ENCODE data around the gene SLC8A1. TPM values are rescaled to one million over a fixed set of nuclear protein-coding genes. Genes with fewer than 3 reads are reported as not detected.
A peak's percentile ranks its signal among the peaks of the same experiment; 100 is the strongest.

SLC8A1 gene
- total RNA-seq = 1.8 and 2.9 TPM in 2 replicates

DNA sequence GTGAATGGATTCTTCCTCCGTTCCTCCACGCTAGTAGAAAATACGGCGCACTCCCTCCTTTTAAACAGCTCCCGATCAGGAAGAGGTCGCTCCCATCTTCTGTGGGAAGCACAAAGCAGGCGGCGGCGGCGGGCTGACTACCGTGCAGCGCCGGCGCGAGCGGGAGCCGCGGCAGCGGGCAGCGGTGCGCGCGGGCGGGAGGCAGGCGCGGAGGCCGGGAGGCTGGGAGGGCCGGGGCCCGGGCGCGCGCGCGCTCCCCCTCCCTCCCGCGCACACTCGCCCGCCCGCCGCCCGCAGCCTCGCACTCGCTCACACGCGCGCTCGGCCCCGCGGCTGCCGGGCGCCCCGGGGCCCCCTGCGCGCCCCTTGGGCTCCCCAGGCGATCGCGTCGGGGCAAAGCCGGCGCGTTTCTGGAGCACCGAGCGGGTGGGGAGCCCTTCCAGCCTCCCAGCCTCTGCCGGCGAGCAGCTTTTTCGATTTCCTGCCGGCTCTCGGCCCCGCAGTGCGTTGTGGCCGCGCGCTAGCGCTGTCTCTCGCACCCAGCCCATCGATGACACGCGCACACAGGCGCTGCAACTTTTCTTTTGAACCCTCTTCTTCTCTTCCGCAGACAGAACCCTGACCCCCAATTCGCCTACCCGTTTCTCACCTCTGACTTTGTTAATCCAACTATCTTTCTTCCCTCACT, at the start of gene SLC8A1:
TSS of gene SLC8A1 (minus strand) at position 173 of the 688 bp plus-strand sequence.
- H3K27me3 Mint-ChIP-seq (ENCODE audit: insufficient read depth) = peaks cover 29% of the 10 kb centered on the region
- H3K36me3 Mint-ChIP-seq (ENCODE audit: low read depth) = no peaks in the 10 kb centered on the region
- peak within 1 kb of the TSS; percentile 86 for H3K4me3 Mint-ChIP-seq
- DNase-seq (ENCODE audit: low spot score) = peak; percentile 3
- no peaks in the 10 kb centered on the region for H3K9me3 Mint-ChIP-seq
- intact Hi-C loops (cut with micrococcal nuclease) = loop anchor here (2.0 kb wide), 2 partner anchors 103 to 539 kb away; no protein-coding TSS in a partner anchor
- peaks cover 29% of the 10 kb centered on the region for H3K4me1 Mint-ChIP-seq (ENCODE audit: low read depth)
- H3K27ac Mint-ChIP-seq = peak within 1 kb of the TSS; percentile 62

DNA sequence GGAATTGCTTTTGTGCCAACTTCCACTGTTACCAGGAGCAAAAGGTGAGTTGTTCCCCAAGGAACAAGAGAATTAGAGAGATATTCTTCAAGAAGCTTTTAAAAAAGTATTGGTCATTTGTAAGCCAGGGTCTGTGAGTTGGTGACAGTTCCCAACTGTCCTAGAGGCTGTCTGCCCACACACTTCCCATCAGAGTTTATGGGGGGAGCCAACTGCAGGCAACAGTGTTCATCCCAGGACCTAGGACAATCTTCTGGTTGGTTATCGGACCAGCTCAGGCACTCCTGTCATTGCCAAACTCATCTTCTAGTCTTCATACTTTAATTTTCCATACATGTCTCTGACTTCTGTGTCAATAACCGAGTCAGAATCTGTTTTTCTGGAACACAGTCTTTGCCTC, 47.5 kb upstream of the SLC8A1 start:
- H3K4me3 Mint-ChIP-seq = no peak overlapping the region
- H3K4me1 Mint-ChIP-seq (ENCODE audit: low read depth) = no peaks in the 10 kb centered on the region
- intact Hi-C loops (cut with micrococcal nuclease) = no loop called here

DNA sequence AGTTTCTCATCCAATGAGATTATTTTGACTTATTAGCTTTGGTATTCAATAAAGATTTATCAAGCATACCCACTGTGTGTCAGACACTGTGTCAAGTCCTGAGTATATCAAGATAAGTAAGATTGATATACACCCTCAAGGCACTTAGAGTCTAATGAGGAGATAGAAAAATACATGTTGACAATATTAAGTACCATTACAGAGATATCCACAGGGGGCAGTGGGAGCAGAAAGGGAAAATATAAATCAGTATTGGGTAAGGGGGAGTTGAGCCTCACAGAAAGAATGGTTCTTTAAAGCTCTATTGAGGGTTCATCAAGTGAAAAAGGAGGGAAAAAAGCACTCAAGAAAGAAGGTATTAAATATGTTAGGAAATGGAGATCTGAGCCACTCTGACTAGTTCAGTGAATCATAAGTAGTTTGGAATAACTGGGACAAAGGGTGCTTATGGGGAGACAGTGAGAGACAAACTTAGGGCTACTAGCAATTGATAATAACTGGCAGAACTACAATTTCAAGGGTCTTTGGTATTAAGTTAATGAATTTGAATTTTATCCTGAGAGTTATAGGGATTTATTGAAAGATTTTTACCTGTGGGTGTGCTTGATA, 45.5 kb upstream of the SLC8A1 start:
- no peak for DNase-seq (ENCODE audit: low spot score)
- intact Hi-C loops (cut with micrococcal nuclease) = no loop called here
- Mint-ChIP-seq H3K36me3 (ENCODE audit: low read depth) (no peaks in the 10 kb centered on the region), H3K9me3 (no peaks in the 10 kb centered on the region), H3K27ac (no peak overlapping the region), H3K4me3 (no peak overlapping the region), H3K4me1 (ENCODE audit: low read depth) (no peaks in the 10 kb centered on the region), H3K27me3 (ENCODE audit: insufficient read depth) (no peaks in the 10 kb centered on the region)

More for the DNA sequence above, 47.5 kb upstream of the SLC8A1 start:
- Mint-ChIP-seq H3K27me3 (ENCODE audit: insufficient read depth) (no peaks in the 10 kb centered on the region), H3K36me3 (ENCODE audit: low read depth) (no peaks in the 10 kb centered on the region), H3K9me3 (no peaks in the 10 kb centered on the region), H3K27ac (no peak overlapping the region)
- DNase-seq (ENCODE audit: low spot score) = no peak

DNA sequence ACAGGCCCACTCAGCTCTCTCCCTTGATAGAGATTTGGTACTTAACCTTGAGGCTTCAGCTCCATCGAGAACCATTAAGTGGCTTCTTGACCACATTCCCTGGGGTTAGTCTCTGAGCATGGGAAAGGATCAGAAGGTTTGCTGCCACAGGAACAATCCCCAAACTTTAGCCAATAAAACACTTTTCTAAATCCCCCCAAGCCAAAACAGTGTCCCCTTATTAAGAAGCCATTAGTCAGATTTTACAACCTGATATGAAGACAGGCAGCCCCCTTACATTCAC, 37.7 kb upstream of the SLC8A1 start:
- Mint-ChIP-seq H3K4me1 (ENCODE audit: low read depth) (peaks cover 10% of the 10 kb centered on the region), H3K27ac (no peak overlapping the region), H3K36me3 (ENCODE audit: low read depth) (no peaks in the 10 kb centered on the region), H3K4me3 (no peak overlapping the region), H3K27me3 (ENCODE audit: insufficient read depth) (no peaks in the 10 kb centered on the region), H3K9me3 (no peaks in the 10 kb centered on the region)
- no peak for DNase-seq (ENCODE audit: low spot score)
- intact Hi-C loops (cut with micrococcal nuclease) = no loop called here

DNA sequence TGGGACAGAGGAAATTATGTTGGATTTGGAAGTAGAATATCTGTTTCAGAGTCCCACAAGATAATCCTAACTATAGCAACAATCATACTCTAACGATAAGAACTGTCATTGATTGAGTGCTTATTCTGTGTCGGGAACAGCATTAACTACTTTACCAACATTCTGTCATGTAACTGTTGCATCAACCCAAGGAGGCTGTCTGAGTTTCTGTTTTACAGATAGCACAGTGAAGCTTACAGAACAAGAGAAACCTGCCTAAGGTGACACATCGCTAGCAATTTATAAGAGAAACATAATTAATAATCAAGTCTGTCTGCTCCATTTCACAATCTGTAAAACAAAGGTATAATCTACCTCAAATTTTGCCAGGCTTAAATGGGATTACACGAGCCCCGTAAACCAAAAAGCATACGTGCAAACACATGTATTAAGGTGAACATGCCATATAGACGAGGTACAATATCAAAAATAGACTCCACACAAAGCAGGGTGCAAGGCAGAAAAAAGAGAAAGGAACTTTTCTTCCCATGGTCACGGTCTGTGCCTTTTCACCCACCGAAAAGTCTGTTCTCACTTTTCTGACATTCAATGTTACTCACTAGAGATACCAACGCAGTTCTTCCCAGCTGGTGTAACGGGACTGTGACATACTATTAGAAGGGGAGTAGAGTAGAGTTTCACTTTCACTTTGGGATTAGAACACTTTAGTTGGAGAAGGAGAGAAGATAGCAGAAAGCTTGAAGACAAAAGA, 37.2 kb upstream of the SLC8A1 start:
- intact Hi-C loops (cut with micrococcal nuclease) = no loop called here
- Mint-ChIP-seq H3K36me3 (ENCODE audit: low read depth) (no peaks in the 10 kb centered on the region), H3K4me3 (peak overlapping the region; percentile 51), H3K9me3 (no peaks in the 10 kb centered on the region), H3K27me3 (ENCODE audit: insufficient read depth) (no peaks in the 10 kb centered on the region), H3K27ac (no peak overlapping the region), H3K4me1 (ENCODE audit: low read depth) (peaks cover 10% of the 10 kb centered on the region)
- DNase-seq (ENCODE audit: low spot score) = no peak

DNA sequence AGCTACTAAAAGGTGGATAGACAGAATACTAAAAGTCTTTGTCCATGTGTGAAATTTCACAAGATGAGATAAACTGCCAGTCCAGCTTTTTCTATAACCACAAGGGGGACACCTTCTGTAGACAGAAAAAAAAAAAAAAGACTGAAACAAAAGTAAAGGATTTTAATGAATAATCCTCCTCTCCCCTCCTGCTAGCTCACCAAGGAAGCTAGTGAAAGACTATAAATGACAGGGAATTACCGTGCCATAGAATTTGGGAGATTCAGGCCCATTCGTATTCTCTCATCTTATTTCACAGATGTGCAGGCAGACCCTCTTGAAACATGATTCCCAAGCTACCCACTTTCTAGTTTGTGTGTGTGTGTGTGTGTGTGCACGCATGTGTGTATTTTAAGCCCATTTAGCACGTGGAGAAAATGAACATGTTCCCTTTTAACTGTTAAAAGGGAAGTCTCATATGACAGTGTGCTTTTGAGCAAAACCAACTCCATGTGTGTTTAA, 36.3 kb upstream of the SLC8A1 start:
- H3K27me3 Mint-ChIP-seq (ENCODE audit: insufficient read depth) = no peaks in the 10 kb centered on the region
- peaks cover 10% of the 10 kb centered on the region for H3K4me1 Mint-ChIP-seq (ENCODE audit: low read depth)
- H3K27ac Mint-ChIP-seq = no peak overlapping the region
- intact Hi-C loops (cut with micrococcal nuclease) = no loop called here
- DNase-seq (ENCODE audit: low spot score) = no peak
- H3K9me3 Mint-ChIP-seq = no peaks in the 10 kb centered on the region
- H3K36me3 Mint-ChIP-seq (ENCODE audit: low read depth) = no peaks in the 10 kb centered on the region
- no peak overlapping the region for H3K4me3 Mint-ChIP-seq

DNA sequence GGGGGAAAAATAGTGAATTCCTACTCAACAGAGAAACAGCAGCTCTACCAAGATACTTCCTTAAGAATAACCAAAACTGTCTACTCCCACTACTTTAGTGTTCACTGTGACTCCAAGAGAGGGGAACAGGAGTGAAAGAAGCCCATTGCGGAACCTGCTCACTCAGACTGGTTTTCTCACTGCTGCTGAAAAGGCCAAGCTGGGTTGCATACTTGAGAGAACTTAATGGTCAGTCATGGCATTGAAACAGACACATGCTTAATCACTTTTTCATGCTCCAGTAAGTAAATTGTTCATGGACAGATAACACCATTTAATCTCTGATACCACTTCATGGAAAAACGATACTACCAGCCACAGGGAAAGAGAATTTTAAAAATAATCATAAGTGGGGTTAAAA, 35.7 kb upstream of the SLC8A1 start:
- Mint-ChIP-seq H3K4me3 (no peak overlapping the region), H3K36me3 (ENCODE audit: low read depth) (no peaks in the 10 kb centered on the region), H3K27ac (no peak overlapping the region), H3K27me3 (ENCODE audit: insufficient read depth) (no peaks in the 10 kb centered on the region), H3K9me3 (no peaks in the 10 kb centered on the region), H3K4me1 (ENCODE audit: low read depth) (peaks cover 10% of the 10 kb centered on the region)
- no peak for DNase-seq (ENCODE audit: low spot score)
- intact Hi-C loops (cut with micrococcal nuclease) = no loop called here

DNA sequence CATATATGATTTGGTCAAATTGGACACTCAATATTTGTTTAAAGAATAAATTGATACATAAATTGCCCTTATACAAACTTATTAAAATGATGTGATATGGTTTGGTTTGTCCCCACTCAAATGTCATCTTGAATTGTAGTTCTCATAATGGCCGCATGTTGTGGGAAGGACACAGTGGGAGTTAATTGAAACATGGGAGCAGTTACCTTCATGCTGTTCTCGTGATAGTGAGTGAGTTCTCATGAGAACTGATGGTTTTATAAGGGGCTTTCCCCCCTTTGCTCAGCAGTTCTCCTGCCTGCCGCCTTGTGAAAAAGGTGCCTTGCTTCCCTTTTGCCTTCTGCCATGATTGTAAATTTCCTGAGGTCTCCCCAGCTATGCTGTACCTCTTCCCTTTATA, 34.0 kb upstream of the SLC8A1 start:
- no peak overlapping the region for H3K27ac Mint-ChIP-seq
- intact Hi-C loops (cut with micrococcal nuclease) = no loop called here
- peaks cover 10% of the 10 kb centered on the region for H3K4me1 Mint-ChIP-seq (ENCODE audit: low read depth)
- no peaks in the 10 kb centered on the region for H3K36me3 Mint-ChIP-seq (ENCODE audit: low read depth)
- DNase-seq (ENCODE audit: low spot score) = no peak
- no peaks in the 10 kb centered on the region for H3K27me3 Mint-ChIP-seq (ENCODE audit: insufficient read depth)
- H3K4me3 Mint-ChIP-seq = no peak overlapping the region
- no peaks in the 10 kb centered on the region for H3K9me3 Mint-ChIP-seq

DNA sequence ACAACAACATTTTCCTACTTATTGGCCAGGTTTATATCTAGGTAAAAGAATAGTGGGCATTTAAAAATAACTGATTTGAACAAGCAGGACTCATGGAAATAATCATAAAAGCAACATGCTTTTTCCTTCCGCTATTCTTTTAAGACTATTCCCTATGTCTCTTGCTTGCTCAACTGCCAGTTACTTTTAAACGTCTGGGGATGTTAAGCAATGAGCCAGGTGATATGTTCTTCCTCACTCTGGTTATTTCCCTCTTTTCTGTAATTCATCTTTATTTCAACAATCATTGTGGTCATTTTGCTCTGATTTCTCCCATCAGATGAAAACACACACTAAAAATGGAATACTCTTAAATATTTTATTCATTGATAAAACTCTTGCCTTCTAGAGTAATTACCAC, 33.4 kb upstream of the SLC8A1 start:
- intact Hi-C loops (cut with micrococcal nuclease) = no loop called here
- no peaks in the 10 kb centered on the region for H3K36me3 Mint-ChIP-seq (ENCODE audit: low read depth)
- no peak overlapping the region for H3K27ac Mint-ChIP-seq
- no peak for DNase-seq (ENCODE audit: low spot score)
- H3K4me1 Mint-ChIP-seq (ENCODE audit: low read depth) = peaks cover 10% of the 10 kb centered on the region
- no peaks in the 10 kb centered on the region for H3K9me3 Mint-ChIP-seq
- no peak overlapping the region for H3K4me3 Mint-ChIP-seq
- H3K27me3 Mint-ChIP-seq (ENCODE audit: insufficient read depth) = no peaks in the 10 kb centered on the region

DNA sequence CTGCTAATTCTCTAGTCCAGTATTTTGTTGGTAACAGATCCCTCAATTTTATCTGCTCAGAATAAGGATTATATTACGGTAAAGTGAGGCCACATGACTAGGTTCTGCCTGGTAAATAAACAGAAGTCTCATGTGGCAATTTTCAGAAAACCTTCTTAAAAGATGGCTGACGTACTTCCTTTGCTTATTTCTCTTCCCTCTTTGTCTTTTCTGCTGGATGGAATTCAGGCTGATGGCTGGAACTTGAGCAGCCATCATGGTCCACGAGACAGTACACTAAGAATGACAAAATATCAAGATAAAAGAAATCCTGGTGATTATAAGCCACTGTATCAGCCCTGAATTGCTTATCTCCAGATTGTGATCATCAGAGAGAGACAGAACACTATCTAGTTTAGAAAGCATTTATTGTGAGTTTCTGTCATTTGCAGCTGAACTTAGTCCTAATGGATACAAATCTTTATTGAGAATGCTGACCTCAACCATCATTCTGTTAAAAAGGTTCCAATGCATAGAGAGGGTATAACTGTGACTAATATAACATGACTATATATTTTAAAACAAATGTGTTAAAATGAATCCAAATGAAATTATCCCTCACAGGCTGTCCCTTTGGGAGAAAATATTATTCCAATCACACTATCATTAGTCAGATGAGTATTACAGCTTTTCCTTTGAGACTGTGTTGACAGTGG, 31.8 kb upstream of the SLC8A1 start:
- H3K9me3 Mint-ChIP-seq = no peaks in the 10 kb centered on the region
- DNase-seq (ENCODE audit: low spot score) = no peak
- no peaks in the 10 kb centered on the region for H3K27me3 Mint-ChIP-seq (ENCODE audit: insufficient read depth)
- intact Hi-C loops (cut with micrococcal nuclease) = no loop called here
- H3K4me1 Mint-ChIP-seq (ENCODE audit: low read depth) = no peaks in the 10 kb centered on the region
- no peak overlapping the region for H3K27ac Mint-ChIP-seq
- H3K36me3 Mint-ChIP-seq (ENCODE audit: low read depth) = no peaks in the 10 kb centered on the region
- H3K4me3 Mint-ChIP-seq = no peak overlapping the region

DNA sequence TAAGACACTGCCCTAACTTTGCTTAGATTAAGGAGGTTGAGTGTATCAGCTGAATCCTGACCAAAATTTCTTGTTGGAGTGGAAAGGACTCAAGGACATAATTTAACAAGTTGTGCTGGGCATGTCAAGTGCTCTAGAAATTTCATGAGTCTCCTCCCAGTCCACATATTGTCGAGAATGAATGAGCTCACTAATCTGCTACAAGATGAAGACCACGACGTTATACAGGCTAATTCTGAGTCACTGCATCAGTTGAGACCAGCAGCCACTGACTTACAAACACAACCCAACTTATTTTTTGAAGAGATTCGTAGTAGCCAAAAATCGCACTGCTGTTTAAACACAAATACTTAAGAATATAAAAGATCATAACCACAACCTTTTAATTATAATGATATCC, 28.7 kb upstream of the SLC8A1 start:
- no peaks in the 10 kb centered on the region for H3K36me3 Mint-ChIP-seq (ENCODE audit: low read depth)
- DNase-seq (ENCODE audit: low spot score) = no peak
- no peaks in the 10 kb centered on the region for H3K27me3 Mint-ChIP-seq (ENCODE audit: insufficient read depth)
- no peak overlapping the region for H3K4me3 Mint-ChIP-seq
- no peak overlapping the region for H3K27ac Mint-ChIP-seq
- intact Hi-C loops (cut with micrococcal nuclease) = no loop called here
- H3K9me3 Mint-ChIP-seq = no peaks in the 10 kb centered on the region
- H3K4me1 Mint-ChIP-seq (ENCODE audit: low read depth) = no peaks in the 10 kb centered on the region

DNA sequence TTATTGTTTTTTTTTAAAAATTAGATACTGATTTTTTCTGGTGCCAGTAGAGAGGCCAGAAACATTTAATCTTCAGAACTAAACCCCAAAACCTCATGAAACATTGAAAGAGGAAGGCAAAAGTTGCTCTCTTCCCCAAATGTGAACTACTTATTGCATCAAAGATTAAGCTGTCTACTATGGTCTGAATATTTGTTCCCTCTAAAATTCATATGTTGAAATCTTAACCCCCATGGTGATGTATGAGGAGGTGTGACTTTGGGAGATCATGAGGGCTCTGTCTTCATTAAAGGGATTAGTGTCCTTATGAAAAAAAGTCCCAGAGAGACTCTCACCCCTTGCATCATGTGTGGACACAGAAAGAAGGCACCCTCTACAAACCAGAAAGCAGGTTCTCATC, 28.2 kb upstream of the SLC8A1 start:
- H3K4me3 Mint-ChIP-seq = no peak overlapping the region
- H3K9me3 Mint-ChIP-seq = no peaks in the 10 kb centered on the region
- intact Hi-C loops (cut with micrococcal nuclease) = no loop called here
- H3K36me3 Mint-ChIP-seq (ENCODE audit: low read depth) = no peaks in the 10 kb centered on the region
- H3K4me1 Mint-ChIP-seq (ENCODE audit: low read depth) = no peaks in the 10 kb centered on the region
- no peak overlapping the region for H3K27ac Mint-ChIP-seq
- H3K27me3 Mint-ChIP-seq (ENCODE audit: insufficient read depth) = no peaks in the 10 kb centered on the region
- DNase-seq (ENCODE audit: low spot score) = no peak

DNA sequence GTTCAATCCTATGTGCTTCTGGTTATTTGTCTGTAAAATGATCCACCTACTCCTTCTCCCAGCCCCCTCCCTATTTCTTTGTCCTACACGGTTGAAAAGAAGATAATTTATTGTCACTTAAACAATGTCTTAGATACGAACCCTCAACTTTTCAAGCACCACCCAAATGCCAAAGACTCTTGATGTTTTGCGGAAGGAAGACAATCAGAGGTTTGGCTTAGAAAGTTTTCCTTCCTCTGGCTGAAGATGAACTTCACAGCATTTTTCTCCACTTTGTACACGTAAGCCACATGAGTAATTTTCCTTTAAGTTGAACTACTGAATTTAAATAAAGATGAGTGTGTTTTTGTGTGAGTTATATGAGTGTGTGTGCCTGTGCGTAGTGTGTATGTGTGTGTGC, 25.5 kb upstream of the SLC8A1 start:
- no peak for DNase-seq (ENCODE audit: low spot score)
- no peaks in the 10 kb centered on the region for H3K27me3 Mint-ChIP-seq (ENCODE audit: insufficient read depth)
- no peaks in the 10 kb centered on the region for H3K9me3 Mint-ChIP-seq
- intact Hi-C loops (cut with micrococcal nuclease) = no loop called here
- H3K4me3 Mint-ChIP-seq = no peak overlapping the region
- no peak overlapping the region for H3K27ac Mint-ChIP-seq
- H3K4me1 Mint-ChIP-seq (ENCODE audit: low read depth) = no peaks in the 10 kb centered on the region
- no peaks in the 10 kb centered on the region for H3K36me3 Mint-ChIP-seq (ENCODE audit: low read depth)

All from activated T-helper 1 cell treated with anti-CD3 and anti-CD28 coated beads, Interleukin-12 subunit alpha, Interleukin-12 subunit beta, Interleukin-2, Interleukin-4 antibody, amounts not matched to agents 30 ng/mL and 10 ng/mL and 1 ng/mL, durations not matched to agents 14 hours and 24 hours and 36 hours (primary cell).